H4 (cell line): ENCODE data around the gene PFKFB1. TPM values are rescaled to one million over a fixed set of nuclear protein-coding genes. Genes with fewer than 3 reads are reported as not detected.
A peak's percentile ranks its signal among the peaks of the same experiment; 100 is the strongest.

Source experiments
- DNase-seq: peaks from one replicate; pipeline ENCODE4 v3.0.0-alpha.2; 2015; ENCODE audit warnings: low spot score
- total RNA-seq: library from RNA; depleted of rRNA; stranded (reverse); fragments of >200 nt; shearing (Covaris generic); gene quantifications from 2 replicates; pipeline ENCODE4 v1.2.3, GENCODE V29; 2014; rRNA removed

Gene PFKFB1
- total RNA-seq, 1 experiment from 2014 or later: not detected

GRCh38 chrX:54922547-54922946 lies 71.4 kb downstream of the PFKFB1 start:
- no peak for DNase-seq

- DNase-seq: peak; percentile 72
These were observed 72.5 kb downstream of the PFKFB1 start for GRCh38 chrX:54921427-54922021.

GRCh38 chrX:54920610-54921426 lies 73.2 kb downstream of the PFKFB1 start, which contains the start of gene TRO:
Gene TRO (plus strand): TSS chrX:54920824. CDS start chrX:54922247, 1,423 bp downstream.
- no peak for DNase-seq

- DNase-seq: no peak
These were observed 84.0 kb downstream of the PFKFB1 start for GRCh38 chrX:54909941-54910340.

- no peak for DNase-seq
These were observed 99.8 kb downstream of the PFKFB1 start for GRCh38 chrX:54894159-54894558.

- peak; percentile 4 for DNase-seq
These were observed 102.4 kb downstream of the PFKFB1 start for GRCh38 chrX:54891573-54891972.

- DNase-seq: no peak
These were observed 108.2 kb downstream of the PFKFB1 start for GRCh38 chrX:54885740-54886139.

Other genes with a start within 250 kb of the PFKFB1 start
- gene ITIH6, start 195.9 kb downstream of the PFKFB1 start, total RNA-seq: not detected in 2 replicates
- 190 and 213 TPM in 2 replicates for gene MAGED2, start 186.4 kb downstream of the PFKFB1 start, total RNA-seq
- 13.9 and 16.3 TPM in 2 replicates for gene TRO, start 73.4 kb downstream of the PFKFB1 start, total RNA-seq
- gene APEX2, start 6.2 kb upstream of the PFKFB1 start, total RNA-seq: 20.5 and 30.0 TPM in 2 replicates
- not detected in 2 replicates for gene ALAS2, start 36.8 kb upstream of the PFKFB1 start, total RNA-seq
- not detected in 2 replicates for gene PAGE2B, start 80.8 kb upstream of the PFKFB1 start, total RNA-seq
- gene PAGE2, start 94.8 kb upstream of the PFKFB1 start, total RNA-seq: 0.48 TPM in 1 of 2 replicates, not detected in the other
- gene PAGE5, start 226.2 kb upstream of the PFKFB1 start, total RNA-seq: 37.9 and 40.5 TPM in 2 replicates